ENCODE measurements around the gene SLC7A4.

SLC7A4 gene

DNA sequence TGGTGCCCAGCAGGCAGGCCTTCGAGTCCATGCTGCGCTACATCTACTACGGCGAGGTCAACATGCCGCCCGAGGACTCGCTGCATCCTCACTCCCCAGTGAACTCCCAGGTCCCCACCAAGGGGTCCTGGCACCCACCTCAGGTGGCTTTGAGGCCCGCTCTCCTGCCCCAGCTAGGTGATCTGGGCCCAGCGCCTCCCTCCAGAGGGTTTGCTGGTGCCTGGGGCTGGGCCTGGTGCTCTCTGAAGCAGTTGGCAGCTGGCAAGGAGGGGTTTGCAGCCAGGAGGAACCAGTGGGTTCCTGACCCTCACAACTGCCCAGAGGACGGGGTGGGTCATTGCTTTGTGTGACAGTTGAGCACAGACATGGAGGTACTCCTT, 36.3 kb downstream of the SLC7A4 start:
- no peak for TF ChIP-seq ZFX (IDR thresholded peaks at IDR 0.05; ENCODE audit: borderline replicate concordance)
- TF ChIP-seq, protein P1, sequence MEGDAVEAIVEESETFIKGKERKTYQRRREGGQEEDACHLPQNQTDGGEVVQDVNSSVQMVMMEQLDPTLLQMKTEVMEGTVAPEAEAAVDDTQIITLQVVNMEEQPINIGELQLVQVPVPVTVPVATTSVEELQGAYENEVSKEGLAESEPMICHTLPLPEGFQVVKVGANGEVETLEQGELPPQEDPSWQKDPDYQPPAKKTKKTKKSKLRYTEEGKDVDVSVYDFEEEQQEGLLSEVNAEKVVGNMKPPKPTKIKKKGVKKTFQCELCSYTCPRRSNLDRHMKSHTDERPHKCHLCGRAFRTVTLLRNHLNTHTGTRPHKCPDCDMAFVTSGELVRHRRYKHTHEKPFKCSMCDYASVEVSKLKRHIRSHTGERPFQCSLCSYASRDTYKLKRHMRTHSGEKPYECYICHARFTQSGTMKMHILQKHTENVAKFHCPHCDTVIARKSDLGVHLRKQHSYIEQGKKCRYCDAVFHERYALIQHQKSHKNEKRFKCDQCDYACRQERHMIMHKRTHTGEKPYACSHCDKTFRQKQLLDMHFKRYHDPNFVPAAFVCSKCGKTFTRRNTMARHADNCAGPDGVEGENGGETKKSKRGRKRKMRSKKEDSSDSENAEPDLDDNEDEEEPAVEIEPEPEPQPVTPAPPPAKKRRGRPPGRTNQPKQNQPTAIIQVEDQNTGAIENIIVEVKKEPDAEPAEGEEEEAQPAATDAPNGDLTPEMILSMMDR (IDR thresholded peaks at IDR 0.05) = no peak

DNA sequence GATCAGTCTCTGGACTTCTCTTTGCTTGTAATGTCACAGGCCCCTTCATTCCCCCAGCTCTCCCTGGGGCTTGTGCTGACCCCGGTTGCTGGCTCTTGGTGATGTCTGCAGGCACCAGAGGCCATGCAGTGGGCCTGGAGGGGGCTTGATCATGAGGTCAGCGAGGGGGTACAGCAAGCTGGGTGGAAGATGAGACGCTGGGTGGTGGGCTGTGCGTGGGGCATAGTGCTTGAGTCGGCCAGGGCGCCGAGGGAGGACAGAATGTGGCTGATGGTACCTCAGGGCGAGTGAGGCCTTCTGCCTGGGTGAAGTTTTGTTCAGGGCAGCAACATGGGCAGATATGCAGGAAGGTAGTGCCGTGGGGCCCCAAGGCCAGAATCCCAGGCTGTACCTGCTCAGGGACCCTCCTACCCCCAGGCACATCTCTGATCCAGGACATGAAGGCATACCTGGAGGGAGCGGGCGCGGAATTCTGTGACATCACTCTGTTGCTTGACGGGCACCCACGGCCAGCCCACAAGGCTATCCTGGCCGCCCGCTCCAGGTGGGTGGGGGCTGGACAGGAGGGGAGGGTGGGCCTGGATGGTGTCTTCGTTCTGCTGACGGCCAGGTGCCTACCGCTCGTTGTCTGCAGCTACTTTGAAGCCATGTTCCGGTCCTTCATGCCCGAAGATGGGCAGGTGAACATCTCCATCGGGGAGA, 36.9 kb downstream of the SLC7A4 start:
- H3K27ac ChIP-seq = no peak overlapping the region
- no peak for TF ChIP-seq ZFX (IDR thresholded peaks at IDR 0.05; ENCODE audit: borderline replicate concordance)
- TF ChIP-seq, protein P1 (IDR thresholded peaks at IDR 0.05) = no peak

More for the DNA sequence above, 36.3 kb downstream of the SLC7A4 start:
- H3K27ac ChIP-seq = no peak overlapping the region

DNA sequence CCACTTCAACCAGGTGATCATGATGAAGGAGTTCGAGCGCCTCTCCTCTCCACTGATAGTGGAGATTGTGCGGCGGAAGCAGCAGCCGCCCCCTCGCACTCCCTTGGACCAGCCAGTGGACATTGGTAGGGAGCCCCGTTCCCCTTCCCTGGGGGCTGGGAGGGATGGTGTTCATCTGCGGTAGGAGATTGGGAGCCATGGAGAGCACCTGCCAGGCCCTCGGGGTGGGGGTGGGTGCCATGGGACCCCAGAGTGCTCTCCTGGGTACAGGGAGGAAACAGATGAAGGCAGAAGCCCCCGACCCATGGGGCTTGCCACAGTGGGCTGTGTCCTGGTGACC, 37.5 kb downstream of the SLC7A4 start:
- TF ChIP-seq, protein P1 (IDR thresholded peaks at IDR 0.05) = no peak
- TF ChIP-seq ZFX (IDR thresholded peaks at IDR 0.05; ENCODE audit: borderline replicate concordance) = no peak
- no peak overlapping the region for H3K27ac ChIP-seq

DNA sequence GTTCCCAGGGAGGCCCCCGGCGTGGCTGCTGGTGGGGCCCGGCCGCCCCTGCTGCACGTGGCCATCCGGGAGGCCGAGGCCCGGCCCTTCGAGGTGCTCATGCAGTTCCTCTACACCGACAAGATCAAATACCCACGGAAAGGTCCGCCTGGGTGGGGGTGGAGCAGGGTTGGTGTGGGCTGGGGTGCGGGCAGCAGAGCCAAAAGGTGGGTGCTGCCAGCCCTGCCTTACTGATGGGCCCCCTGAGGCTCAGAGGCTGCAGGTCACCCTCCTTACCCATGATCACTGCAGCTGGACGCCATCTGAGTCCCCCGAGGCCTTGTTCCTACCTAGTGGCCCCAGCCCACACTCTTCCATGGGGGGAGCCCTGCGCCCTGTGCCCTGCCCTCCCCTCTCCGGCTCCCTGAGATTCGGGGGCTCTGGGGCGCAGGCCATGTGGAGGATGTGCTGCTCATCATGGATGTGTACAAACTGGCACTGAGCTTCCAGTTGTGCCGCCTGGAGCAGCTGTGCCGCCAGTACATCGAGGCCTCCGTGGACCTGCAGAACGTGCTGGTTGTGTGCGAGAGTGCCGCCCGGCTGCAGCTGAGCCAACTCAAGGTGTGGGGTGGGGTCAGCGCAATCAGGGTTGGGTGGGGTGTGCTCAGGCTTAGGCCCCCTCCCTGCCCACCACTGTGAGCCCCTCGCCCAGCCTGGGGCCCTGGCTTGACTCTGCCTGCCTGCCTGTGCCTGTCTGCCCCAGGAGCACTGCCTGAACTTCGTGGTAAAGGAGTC, 38.0 kb downstream of the SLC7A4 start:
- TF ChIP-seq, protein P1 (IDR thresholded peaks at IDR 0.05) = no peak
- no peak for TF ChIP-seq ZFX (IDR thresholded peaks at IDR 0.05; ENCODE audit: borderline replicate concordance)

DNA sequence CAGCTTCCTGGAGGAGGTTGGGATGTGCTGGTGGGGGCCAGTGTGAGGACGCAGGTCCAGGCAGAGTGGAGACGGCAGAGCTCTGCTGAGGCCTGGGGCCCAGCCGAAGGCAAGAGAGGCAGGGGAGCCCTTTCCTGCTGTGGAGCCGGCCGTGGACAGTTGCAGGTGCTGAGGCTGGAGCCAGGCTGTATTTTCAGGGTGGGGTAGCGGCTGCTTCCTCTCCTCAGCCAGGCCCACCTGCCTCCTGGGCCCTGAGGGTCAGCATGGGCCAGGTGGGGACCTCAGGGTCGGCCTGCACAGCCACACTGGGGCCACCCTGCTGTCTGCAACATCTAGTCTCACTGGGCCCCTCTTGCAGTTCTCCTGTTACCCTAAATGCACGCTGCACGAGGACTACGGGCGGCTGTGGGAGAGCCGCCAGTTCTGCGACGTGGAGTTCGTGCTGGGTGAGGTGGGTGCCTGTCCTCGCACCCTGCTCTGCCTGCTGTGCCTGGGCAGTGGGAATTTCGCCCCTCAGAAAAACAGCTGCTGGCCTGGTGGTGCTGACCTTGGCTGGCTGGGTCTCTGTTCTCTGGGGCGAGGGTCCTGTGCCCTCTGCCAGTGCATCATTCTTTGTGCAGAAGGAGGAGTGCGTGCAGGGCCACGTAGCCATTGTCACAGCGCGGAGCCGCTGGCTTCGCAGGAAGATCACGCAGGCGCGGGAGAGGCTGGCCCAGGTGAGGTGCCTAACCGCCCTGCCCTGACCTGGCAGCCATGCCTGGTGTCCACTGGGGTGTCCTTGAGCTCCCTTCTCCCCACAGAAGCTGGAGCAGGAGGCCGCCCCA, 38.8 kb downstream of the SLC7A4 start:
- TF ChIP-seq, protein P1 (IDR thresholded peaks at IDR 0.05) = no peak
- TF ChIP-seq ZFX (IDR thresholded peaks at IDR 0.05; ENCODE audit: borderline replicate concordance) = no peak

More for the DNA sequence above, 38.0 kb downstream of the SLC7A4 start:
- no peak overlapping the region for H3K27ac ChIP-seq

DNA sequence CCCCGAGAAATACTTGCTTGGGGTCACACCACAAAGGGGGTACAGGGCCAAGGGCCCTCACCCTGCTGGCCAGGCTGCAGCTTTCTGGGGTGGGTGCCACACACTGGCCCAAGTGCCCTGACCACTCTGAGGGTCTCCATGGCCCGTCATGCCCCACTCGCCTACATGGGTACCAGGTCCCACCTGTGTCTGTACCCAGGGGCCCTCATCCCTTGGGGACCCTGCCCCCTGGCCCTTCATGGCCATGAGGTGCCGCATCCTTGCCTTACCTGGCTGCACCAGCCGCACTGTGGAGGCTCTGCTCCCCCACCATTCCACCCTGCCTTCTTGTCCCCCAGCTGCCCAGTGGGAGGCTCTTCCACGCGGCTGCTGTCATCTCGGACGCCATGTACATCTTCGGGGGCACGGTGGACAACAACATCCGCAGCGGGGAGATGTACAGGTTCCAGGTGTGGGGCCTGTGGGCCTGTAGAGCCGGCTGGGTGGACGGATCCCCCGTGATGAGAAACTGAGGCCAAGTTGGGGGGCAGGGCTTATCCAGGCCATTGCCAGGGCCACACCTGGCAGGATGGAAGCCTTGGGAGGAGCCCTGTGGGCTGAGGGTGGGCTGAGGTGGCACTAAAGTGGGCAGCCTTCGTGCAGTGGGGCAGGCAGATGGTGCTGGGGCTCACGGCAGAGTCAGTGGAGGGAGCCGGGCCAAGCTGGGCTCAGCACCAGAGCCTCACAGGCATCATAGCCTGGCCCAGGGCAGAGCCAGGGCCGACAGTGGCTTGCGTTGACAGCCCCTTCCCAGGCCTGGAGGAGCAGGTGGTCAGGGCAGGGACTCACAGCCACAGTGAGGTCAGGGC, 39.7 kb downstream of the SLC7A4 start:
- H3K27ac ChIP-seq = no peak overlapping the region
- TF ChIP-seq, protein P1 (IDR thresholded peaks at IDR 0.05) = no peak
- TF ChIP-seq ZFX (IDR thresholded peaks at IDR 0.05; ENCODE audit: borderline replicate concordance) = no peak

More for the DNA sequence above, 38.8 kb downstream of the SLC7A4 start:
- H3K27ac ChIP-seq = no peak overlapping the region
